GM21717 (cell line): Measurements from ENCODE around the gene BEAN1.

ENCODE experiments used
- ATAC-seq: cut with Tn5 transposase; IDR thresholded peaks from one replicate; pipeline ENCODE4 v1.9.1; 2021; ENCODE audit warnings: mild to moderate bottlenecking, moderate library complexity; ENCODE audit not compliant: unreplicated experiment

The BEAN1 gene

GRCh38 chr16:66427036-66427860 lies at the start of gene BEAN1:
Gene BEAN1 (plus strand): TSS chr16:66427295. CDS start chr16:66437677, 10,382 bp downstream.
- ATAC-seq: no peak

GRCh38 chr16:66377324-66377723 lies 49.8 kb upstream of the BEAN1 start:
- ATAC-seq: no peak

- ATAC-seq: no peak
These were observed 48.1 kb upstream of the BEAN1 start for GRCh38 chr16:66378741-66379570.

- no peak for ATAC-seq
These were observed 47.5 kb upstream of the BEAN1 start for GRCh38 chr16:66379571-66379941.

GRCh38 chr16:66380421-66380820 lies 46.7 kb upstream of the BEAN1 start:
- no peak for ATAC-seq

GRCh38 chr16:66381585-66382170 lies 45.4 kb upstream of the BEAN1 start:
- ATAC-seq: no peak

GRCh38 chr16:66382171-66382965 lies 44.7 kb upstream of the BEAN1 start:
- ATAC-seq: no peak

GRCh38 chr16:66382966-66383299 lies 44.2 kb upstream of the BEAN1 start:
- no peak for ATAC-seq

- ATAC-seq: no peak
These were observed 43.5 kb upstream of the BEAN1 start for GRCh38 chr16:66383551-66383950.

GRCh38 chr16:66385415-66385814 lies 41.7 kb upstream of the BEAN1 start:
- ATAC-seq: no peak

GRCh38 chr16:66386629-66387622 lies 40.2 kb upstream of the BEAN1 start:
- ATAC-seq: no peak

GRCh38 chr16:66387817-66388332 lies 39.2 kb upstream of the BEAN1 start:
- no peak for ATAC-seq

GRCh38 chr16:66388350-66389139 lies 38.5 kb upstream of the BEAN1 start:
- no peak for ATAC-seq

GRCh38 chr16:66389256-66390176 lies 37.6 kb upstream of the BEAN1 start:
- no peak for ATAC-seq

- no peak for ATAC-seq
These were observed 36.6 kb upstream of the BEAN1 start for GRCh38 chr16:66390346-66391108.

- ATAC-seq: no peak
These were observed 35.1 kb upstream of the BEAN1 start for GRCh38 chr16:66391726-66392670.
